Activated CD8-positive, alpha-beta memory T cell treated with anti-CD3 and anti-CD28 coated beads, Interleukin-2, amount 50 U/mL, for 24 hours (primary cell): Measurements from ENCODE around the gene POU4F2.

Experiments used
- DNase-seq: peaks from one replicate; pipeline ENCODE4 v3.0.0-alpha.2; 2020; ENCODE audit errors: extremely low read depth

POU4F2 gene, protein sequence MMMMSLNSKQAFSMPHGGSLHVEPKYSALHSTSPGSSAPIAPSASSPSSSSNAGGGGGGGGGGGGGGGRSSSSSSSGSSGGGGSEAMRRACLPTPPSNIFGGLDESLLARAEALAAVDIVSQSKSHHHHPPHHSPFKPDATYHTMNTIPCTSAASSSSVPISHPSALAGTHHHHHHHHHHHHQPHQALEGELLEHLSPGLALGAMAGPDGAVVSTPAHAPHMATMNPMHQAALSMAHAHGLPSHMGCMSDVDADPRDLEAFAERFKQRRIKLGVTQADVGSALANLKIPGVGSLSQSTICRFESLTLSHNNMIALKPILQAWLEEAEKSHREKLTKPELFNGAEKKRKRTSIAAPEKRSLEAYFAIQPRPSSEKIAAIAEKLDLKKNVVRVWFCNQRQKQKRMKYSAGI

DNA sequence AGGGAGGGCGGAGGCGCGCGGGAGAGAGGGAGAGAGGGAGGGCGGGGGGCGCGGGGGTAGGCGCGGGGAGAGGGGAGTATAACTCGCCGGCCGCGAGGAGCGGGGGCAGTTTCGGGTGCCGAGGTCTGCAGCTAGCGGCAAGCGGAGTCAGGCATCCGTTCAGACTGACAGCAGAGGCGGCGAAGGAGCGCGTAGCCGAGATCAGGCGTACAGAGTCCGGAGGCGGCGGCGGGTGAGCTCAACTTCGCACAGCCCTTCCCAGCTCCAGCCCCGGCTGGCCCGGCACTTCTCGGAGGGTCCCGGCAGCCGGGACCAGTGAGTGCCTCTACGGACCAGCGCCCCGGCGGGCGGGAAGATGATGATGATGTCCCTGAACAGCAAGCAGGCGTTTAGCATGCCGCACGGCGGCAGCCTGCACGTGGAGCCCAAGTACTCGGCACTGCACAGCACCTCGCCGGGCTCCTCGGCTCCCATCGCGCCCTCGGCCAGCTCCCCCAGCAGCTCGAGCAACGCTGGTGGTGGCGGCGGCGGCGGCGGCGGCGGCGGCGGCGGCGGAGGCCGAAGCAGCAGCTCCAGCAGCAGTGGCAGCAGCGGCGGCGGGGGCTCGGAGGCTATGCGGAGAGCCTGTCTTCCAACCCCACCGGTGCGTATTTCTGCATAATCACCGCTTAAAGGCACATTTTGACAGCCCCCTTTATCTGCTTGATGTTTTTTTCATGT is at the start of gene POU4F2:
TSS of gene POU4F2 (plus strand) at position 108 of the 720 bp plus-strand sequence. CDS start at position 356, 248 bp downstream.
- no peak for DNase-seq

DNA sequence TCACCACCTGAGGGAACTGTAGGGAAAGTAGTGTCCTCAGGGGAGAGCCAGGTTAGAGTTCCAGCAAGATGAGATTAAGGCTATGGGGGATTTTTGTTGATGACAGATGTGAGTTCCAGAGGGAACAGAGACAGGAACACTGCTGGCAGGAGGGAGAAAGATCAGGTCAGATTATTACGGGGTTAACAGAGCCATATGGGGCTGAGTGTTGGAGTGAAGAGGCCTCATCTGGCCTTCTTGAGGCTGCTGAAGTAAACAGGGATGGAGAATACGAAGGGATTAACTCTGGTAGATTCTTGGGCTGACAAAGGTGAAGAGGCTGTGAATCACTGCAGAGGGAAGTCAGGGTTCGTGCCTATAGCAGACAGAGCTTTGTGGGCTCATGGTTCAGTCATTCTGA is 47.9 kb upstream of the POU4F2 start:
- DNase-seq: no peak

DNA sequence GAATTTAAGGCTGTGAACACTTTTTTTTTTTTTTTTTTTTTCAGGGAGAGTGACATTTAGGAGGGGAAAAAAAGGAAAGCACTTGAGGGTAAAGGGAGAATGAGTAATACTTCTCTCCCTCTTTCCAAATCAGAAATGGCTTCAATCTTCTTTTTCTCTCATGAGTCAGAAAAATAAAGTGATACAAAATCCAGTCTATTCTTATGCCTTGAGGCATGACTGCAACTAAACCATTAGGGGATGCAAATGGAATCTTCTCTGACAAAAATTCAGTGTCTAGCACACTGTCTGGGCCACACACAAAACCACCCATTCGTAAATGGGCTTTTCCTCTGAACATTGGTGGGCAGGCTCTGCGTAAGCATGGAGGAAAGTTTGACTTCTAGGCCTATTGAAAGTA is 46.7 kb upstream of the POU4F2 start:
- no peak for DNase-seq

DNA sequence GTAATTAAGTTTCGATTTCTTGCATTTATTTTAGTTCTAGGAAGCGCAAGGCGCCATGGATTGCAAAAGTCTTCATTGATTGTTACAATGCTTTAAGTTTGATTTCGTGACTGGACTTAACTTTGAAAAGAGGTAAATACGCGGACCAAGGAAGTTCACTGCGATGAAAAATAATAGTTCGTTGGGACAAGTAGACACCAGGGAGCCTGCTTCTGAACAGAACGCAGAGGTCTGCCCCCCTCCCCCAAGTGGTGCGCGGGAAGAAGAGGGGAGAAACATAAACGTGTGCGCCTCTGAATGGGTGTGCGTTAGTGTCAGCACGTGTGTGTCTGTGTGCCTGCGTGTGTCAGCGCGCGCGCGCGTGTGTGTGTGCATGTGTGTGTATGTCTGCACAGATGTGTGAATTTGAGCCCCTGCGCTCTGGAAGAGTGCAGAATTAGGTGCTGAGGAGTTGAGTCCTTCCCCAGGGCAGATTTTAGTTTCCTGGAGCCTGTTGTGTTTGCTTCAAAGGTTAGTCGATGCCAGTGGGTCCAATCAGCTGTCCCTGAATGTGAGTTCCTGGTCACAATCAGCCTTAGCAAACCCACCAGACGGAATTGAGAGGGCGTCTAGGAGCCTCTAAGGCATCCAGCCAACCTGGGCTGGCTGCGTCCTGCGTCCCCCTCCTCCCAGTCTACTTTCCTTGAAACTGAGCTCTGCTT is 5.8 kb upstream of the POU4F2 start:
- DNase-seq: no peak

DNA sequence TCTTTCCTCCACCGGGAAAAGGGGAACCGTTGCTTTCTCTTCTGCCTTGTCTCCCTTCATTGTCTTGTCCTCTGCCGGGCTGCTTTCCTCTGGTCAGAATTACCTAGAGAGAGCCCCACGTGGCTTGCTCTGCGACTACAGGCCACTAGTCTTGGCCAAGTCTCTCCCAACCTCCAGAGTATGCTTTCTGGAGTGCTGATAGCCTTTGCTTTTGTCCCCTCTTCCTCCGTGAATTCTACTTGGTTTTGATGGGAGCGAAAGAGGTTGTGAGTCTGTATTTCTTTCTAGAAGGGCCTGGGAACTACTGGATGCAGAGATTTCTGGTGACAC is 5.3 kb upstream of the POU4F2 start:
- DNase-seq: no peak

DNA sequence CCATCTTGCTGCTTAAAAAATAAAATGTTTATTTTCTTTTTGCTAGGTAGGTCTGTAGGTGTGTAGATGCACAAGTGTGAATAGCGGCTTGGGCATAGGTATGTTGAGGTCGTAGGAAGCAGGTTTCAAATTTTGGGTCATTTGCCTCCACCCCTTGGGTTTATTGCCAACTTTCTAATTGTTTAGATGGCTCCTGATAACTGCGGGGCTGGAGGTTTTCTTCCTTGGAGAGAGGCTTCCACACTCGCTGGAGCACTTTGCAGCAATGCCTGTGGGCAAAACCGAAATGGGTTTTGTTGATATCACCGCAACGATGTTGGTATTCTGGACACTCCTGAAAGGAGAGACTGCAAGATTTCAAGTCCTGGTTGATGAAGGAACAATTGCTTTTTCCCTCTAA is 3.9 kb upstream of the POU4F2 start:
- no peak for DNase-seq

DNA sequence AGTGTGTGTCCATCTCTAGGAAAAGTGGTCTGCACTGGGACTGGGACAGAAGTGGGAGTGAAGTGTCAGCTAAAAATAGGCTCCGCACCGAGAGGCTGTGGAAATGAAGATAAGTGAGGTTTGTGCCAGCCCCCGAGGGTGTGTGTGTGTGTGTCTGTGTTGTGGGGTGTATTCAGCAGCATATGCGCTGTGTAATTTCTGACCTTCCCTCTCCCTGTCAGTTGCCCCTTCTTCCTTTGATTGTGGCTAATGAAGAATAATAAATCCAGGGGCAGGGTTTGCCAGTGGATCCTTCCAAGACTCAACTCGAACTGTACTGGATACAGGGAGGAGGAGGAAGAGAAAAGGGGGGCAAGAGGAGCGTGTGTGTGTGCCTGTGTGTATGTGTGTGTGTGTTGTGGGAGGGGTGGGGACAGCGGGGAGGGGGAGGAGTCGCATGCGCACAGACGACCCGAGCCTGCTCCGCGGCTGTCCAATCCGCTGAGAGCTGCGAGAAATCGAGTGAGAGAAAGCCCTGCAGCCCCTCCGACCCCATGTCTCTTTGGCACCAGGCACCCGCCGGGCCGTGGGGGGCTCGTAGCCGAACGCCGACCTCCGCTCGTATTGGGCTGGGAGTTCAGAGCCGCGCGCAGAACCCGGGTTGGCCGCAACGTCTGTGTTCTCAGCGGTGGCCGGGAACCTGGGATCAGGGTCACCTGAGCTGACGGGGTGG is 916 bp upstream of the POU4F2 start:
- no peak for DNase-seq

DNA sequence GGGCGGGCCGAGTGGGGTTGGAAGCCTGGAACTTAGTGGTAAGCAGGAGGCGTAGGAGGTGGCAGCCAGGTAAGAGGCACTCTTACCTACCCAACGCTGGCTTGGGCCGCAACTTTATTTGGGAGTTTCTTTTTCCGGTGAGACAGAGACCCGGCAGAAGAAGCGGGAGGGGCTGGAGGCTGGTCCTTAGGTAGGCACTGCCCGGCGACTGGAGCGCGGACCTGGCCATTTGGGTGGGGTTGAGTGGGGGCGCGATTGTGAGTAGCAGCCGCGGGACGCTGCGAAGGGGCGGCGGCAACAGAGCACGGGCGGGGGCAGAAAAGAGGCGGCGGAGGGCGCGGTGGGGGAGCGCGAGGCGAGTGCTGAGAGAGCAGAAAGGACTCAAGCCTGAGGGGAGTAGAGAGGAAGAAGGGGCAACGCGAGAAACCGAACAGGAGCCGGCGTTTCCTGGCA is 334 bp upstream of the POU4F2 start:
- DNase-seq: no peak

DNA sequence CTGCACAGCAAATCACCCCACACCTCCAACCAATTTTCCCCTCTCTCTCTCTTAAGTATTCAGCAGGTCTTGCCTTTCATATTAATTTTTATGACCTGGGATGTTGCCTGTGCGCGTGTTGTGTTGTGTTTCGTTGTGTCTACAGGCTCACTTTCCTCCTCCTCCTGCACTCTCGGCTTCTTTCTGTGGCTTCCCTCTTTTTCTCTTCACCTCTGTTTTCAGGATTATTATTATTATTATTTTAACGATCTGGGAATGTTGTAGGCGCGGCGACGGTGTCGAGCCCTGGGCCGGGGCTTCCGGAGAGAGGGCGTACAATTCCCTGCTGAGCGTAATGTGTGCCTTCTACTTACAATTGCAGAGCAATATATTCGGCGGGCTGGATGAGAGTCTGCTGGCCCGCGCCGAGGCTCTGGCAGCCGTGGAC is 826 bp downstream of the POU4F2 start:
- DNase-seq: no peak

DNA sequence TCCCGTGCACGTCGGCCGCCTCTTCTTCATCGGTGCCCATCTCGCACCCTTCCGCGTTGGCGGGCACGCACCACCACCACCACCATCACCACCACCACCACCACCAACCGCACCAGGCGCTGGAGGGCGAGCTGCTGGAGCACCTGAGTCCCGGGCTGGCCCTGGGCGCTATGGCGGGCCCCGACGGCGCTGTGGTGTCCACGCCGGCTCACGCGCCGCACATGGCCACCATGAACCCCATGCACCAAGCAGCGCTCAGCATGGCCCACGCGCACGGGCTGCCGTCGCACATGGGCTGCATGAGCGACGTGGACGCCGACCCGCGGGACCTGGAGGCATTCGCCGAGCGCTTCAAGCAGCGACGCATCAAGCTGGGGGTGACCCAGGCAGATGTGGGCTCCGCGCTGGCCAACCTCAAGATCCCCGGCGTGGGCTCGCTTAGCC is 1.4 kb downstream of the POU4F2 start:
- DNase-seq: no peak

DNA sequence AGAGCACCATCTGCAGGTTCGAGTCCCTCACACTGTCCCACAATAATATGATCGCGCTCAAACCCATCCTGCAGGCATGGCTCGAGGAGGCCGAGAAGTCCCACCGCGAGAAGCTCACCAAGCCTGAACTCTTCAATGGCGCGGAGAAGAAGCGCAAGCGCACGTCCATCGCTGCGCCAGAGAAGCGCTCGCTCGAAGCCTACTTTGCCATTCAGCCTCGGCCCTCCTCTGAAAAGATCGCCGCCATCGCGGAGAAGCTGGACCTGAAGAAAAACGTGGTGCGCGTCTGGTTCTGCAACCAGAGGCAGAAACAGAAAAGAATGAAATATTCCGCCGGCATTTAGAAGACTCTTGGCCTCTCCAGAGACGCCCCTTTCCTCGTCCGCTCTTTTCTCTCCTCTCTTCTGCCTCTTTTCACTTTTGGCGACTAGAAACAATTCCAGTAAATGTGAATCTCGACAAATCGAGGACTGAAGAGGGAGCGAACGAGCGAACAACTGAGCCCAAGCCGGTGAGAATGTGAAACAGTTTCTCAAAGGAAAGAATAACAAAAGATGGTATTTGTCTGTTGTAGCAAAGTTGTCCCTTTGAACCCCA is 1.9 kb downstream of the POU4F2 start:
- no peak for DNase-seq

DNA sequence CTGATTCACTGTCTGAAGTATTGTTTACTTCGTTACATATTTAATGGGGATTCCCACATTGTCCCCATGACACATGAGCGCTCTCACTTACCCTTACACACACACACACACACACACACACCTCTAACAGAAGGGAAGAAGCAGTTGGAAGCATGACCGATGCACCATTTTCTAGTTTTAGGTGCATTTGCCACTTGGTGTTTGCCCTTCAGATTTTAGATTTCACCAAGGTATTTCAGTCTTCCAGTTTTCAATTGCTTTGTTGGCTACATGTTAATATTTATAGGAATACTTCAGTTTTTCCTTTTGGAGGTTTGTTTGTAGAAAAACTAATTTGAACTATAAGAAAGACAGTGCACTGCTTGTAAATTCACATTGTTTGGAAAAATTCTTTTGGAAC is 3.1 kb downstream of the POU4F2 start:
- DNase-seq: no peak

DNA sequence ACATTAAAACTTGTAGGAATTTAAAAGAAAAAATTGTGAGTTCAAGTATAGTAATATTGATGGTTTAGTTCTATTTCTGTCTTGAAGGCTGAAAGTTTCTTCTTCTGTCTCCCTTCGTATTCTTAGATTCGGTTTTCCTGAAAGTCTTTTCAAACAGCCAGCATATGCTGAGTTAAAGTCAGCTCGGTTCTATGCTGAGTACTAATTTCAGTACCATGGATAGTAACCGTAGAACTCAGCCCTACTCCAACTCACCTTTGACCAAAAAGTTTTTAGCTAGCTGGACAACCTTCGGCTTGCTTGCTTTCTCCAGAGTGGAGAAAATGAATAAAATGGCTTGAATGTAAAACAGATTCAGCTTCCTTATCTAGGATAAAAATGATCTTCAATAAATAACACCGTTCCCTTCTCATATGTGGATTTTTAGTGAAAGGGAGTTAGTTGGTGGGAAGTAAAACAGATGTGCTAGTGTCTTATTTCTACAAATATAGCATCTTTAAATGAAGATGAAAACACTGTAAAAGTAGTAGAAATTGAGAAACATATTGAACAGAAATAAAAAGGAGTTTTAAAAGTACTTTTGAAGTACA is 5.2 kb downstream of the POU4F2 start:
- DNase-seq: no peak

DNA sequence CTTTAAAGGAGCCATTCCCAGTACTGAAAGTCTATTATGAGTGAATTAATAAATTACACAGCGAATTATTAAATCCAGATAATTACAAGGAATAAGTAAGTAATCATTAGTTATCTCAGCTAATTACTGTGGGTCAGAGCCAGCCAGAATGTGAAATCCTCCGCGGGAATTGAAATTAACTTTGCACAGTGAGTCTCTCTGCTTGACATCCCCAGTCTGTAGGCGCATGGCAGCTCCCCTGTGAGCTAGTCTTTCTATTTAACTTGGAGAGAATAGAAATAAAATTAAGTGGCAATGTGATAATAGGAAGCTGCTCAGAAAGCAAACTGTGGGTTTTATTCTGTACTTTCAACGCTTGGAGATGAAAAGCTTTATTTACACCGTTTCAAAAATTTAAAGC is 7.2 kb downstream of the POU4F2 start:
- DNase-seq: no peak

DNA sequence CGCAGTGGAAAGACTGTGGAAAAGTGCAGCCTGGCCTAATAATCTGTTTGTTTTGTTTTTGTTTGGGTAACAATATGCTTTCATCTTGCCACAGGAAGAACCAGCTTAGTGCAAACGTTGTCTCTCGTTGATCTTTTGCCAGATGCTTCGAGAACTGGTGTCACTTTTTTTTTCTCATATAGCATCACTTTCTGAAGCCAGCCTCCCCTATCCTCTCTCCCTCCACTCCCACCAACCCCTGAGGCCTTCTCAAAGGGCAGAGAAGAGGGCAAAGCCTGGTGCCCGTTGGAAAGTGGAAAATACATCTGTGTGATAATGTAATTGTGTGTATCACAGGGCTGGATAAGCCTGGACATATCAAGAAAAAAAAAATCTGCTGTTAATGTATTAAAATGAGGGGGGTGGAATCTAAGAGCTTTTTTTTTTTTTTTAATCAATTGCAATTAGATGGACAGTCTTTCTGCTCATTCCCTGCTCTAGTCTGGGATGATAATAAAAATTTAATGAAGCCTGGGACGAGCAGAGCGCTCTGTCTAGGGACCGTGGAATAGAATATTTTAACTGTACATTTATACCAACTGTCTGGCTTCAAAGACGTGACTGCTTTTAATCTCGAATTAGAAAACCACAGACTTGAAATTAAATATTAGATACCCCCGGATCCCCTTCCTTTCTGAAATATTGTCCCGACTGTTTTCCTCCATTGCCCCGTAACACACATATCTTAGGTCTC is 8.1 kb downstream of the POU4F2 start:
- no peak for DNase-seq

DNA sequence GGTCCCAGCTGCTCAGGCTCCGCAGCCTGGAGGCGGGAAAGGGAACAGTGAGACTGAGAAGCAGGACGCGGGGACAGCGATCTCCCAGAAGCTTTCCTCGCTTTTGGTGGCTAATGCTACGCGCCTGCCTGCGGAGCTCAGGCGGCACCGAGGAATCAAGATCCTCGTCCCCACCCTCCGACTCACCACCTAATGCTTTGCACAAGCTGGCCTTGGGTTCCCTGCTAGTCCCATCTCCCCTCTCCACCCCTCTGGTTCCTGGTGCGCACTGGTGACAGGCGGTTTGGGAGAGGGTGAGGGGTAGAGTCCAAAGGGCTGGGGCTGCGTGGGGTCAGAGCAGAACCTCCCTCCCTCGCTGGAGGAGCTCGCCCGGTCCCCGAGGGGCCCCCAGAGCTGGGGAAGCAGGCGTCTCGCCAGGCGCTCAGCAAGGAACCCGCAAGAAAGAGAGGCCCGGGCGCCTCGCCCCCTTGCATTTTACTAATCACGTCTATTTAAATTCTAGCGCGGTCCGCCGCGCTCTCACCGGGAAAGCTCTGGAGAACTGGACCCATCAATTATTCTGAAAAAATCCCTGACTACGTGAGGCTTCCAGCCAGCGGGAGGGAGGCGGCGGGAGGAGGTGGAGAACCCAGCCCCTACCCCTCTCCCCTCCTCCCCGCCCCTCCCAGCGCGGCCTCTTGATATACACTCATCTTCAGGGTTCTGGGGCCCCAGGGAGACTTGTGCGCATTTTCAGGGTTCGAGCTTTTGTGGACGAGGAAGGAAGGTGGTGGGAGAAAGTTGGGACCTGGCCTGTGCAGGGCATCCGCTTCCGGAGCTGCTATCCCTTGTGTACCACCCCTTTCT is 9.1 kb downstream of the POU4F2 start:
- no peak for DNase-seq

DNA sequence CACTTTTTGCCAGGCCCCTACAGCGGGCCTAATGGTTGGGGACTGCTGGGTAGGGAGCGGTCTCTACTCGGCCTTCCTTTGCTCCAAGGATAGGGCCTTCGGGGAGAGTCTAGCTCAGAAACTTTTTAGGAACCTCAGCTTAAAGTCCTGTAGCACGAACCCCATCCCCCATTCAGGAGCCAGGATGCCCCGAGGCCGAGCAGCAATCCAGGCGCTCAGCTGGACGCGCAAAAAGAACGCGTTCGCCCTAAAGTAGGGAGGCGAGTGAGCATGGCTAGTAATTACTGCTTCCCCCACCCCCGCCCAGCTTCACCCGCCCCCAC is 9.7 kb downstream of the POU4F2 start:
- no peak for DNase-seq

DNA sequence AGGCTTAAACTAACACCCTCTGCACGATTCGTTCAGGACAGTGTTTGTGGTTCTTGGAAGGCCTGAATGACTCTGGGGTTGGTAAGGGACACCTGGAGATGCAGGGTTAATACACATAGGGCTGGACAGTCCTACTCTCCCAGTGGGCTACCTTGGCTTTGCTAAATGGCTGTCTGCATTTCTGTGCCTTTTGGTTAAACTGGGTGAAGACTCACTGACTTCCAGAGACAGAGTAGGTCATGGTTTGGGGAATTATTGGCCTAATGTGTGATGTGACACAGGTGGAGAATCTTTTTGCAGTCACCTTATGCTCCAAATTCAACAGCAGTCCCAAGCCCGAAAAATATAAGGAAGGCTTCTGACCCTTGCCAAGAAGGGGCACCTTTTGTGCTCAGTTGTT is 10.5 kb downstream of the POU4F2 start:
- no peak for DNase-seq

DNA sequence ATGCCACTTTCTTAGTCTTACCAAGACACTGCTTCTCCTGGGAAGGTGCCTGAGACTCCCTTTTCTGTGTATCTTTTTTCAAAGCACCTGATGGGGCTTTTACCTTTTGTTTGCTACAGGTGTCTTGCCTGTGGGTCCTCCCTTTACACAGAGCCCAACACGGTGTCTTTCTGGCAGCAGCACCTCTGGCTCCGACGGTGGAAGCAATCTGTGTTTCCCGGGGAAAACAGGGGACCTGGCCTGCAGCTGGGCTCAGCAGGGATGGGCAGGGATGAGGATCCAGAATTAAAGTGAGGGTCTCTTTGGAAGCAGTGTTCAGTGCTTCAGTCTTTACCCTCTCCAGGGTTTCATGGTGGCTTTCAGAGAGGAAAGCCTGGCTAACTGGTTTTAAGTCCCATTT is 11.3 kb downstream of the POU4F2 start:
- no peak for DNase-seq
